GM18520 (cell line): ENCODE data around the gene TRIM14.
"Not testable (repeated sequence)": the region's sequence is repeated elsewhere in the genome, so short reads cannot be mapped to it uniquely, and the experiment has no call there.

Experiments
- ATAC-seq: cut with Tn5 transposase; IDR thresholded peaks from one replicate; pipeline ENCODE4 v1.9.1; 2021; ENCODE audit not compliant: unreplicated experiment

Gene TRIM14

DNA sequence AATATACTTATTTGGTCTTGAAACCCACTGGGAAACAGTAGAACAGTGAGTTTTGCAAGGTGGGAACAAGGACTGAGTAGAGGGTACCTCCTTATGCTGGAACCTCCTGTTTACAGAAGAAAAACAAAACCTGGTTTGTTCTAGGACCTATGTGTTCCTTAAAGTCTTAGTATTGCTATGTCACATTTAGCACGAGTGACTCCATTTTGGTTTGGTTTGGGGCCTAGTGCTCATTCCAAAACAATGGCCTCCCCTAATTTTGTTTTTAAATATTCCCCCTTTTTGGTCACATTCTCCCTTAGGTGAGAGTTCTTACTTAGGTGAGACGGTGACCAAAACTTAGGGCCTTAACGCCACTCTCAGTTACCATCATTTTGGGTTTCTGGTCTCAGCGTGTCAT lies 68.7 kb downstream of the TRIM14 start:
- no peak for ATAC-seq

DNA sequence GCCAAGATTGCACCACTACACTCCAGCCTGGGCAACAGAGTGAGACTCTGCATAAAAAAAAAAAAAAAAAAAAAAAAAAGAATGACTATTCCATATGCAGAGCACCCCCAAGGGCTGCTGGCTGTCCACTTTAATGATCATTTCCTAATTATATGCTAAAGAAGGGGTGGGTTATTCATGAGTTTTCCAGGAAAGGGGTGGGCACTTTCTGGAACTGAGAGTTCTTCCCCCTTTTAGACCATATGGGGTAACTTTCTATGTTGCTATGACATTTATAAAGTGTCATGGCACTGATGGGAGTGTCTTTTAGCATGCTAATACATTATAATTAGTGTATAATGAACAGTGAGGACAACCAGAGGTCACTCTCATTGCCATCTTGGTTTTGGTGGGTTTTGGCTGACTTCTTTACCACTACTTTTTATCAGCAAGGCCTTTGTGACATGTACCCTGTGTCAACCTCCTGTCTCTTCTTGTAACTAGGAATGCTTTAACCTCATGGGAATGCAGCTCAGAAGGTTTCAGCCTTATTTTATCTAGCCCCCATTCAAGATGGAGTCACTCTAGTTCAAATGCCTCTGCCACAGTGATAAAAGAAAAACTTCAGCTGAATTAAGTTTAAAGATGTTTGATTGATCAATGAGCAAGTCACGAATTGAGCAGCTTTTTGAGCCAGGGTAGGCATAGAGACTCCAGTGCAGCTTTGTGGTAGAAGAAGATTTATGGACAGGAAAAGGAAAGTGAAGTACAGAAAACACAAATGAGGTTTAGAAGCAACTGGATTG lies 69.5 kb downstream of the TRIM14 start:
- no peak for ATAC-seq

DNA sequence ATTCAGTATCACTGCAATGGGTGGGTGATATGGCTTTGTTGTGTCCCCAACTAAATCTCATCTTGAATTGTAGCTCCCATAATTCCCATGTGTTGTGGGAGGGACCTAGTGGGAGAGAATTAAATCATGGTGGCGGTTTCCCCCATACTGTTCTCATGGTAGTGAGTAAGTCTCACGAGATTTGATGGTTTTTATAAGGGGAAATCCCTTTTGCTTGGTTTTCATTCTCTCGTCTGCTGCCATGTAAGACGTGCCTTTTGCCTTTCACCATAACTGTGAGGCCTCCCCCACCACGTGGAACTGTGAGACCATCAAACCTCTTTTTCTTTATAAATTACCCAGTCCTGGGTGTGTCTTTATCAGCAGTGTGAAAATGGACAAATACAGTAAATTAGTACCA lies 72.0 kb downstream of the TRIM14 start:
- no peak for ATAC-seq

DNA sequence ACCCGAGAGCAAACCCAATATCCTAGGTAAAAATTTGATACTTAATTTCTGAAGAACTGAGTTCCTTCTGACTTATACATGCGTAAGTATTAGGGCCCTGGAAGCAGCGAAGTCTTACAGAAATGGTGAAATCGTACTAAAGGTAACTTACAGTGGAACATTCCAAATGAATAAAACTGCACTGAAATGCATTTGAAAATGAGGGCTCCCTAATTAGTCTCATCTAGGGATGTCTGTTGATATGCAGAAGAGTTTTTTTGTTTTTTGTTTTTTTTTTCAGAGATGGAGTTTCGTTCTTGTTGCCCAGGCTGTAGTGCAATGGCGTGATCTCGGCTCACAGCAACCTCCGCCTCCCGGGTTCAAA lies 72.9 kb downstream of the TRIM14 start:
- ATAC-seq, result no peak

DNA sequence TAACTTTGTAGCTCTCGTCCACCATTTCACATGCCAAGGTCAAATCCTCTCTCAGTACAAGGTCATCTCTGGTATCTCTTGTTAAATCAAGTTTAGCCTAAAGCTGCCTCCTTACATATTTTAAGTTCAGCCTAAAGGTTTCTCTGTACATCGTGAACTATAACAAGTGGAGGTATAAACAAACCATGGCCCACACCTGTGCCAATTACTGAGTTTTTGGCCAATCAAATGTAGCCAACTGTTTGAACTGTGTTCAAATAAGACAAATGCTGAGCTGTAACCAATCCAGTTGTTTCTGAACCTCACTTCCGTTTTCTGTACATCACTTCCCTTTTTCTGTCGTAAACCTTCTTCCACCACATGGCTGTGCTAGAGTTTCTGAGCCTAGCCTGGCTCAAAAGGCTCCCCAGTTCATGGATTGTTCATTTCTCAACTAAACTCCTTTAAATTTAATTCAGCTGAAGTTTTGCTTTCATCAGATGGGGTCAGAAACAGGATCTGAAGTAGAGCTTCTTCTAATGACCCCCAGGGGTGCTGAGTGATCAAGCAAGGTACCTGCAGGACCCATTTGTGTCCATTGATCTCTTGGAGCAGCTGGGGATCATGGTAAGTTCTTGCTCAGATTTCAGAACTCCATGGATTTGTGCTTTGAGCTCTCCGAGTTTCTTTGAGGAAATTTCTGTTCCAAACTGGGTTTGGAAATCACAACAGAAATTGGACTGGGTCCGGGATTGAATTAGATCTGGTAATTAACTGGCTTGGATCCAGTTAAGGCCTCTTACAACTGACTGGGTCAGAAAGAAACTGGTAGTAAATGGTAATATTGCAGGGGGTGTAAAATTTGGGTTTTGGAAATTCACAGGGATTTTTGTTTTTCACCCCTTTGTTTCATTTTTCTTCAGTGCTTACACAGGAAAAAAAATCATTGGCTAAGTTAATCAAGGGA lies 73.5 kb downstream of the TRIM14 start:
- peak; percentile 80 for ATAC-seq

DNA sequence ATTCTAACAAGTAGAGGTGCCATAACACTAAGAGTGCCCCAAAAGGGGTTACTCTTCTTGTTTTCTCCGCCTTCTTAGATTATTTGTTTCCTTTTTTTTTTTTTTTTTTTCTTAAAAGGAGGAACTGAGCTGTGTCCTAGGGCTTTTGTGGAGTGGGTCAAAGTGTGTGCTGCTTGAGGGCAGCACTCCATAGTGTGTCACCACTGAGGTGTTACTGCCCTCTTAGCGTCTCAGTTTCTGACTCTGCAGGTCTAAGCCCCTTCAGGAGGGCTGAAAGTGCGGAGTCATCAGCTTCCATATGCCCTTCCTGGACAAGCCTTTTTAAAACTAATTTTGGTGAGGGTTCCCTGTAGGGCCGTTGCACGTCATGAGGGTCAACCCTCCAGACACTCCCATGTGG lies 75.1 kb downstream of the TRIM14 start:
- no peak for ATAC-seq

DNA sequence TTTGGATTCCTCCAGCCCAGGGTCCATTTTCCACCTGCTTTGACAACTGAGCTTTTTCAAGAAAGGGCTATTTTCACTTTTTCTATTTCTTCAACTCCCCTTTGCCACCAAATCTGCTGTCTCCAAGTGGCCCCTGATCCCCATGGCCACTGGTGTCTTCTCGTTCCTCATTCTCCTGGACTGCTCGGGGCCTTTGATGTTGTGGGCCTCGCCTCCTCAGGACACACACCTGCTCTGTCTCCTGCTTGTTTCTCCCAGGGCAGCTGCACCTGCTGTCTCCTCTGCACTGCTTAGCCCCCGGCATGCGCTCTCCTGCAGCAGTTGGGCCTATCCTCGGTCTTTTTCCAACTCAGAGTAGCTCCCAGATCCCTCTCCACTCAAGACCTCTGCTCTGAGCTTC lies 78.8 kb downstream of the TRIM14 start:
- ATAC-seq, result no peak

DNA sequence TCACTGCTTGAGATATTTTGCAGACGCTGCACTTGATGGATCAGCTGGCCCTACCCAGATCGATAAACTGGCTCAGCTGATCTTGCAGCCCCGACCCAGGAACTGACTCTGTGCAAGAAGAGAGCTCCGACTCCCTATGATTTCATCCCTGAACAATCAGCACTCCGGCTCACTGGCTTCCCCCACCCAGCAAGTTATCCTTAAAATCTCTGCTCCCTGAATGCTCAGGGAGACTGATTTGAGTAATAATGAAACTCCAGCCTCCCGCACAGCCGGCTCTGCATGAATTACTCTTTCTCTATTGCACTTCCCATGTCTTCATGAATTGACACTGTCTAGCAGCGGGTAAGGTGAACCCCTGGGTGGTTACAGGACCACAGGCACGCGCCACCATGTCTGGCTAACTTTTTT lies 79.4 kb downstream of the TRIM14 start:
- no peak for ATAC-seq

DNA sequence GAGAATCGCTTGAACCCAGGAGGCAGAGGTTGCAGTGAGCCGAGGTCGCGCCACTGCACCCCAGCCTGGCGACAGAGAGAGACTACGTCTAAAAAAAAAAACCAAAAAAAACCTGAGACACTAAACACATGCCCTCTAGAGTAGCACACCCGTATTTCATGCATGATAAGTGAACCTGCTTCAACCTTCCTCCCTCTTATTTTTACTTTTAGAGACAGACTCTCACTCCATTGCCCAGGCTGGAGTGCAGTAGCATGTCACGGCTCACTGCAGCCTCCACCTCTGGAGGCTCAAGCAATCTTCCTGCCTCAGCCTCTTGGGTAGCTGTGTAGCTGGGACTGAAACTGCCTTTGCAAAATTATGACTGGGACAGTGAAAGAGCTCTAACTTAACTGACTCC lies 80.1 kb downstream of the TRIM14 start:
- no peak for ATAC-seq

DNA sequence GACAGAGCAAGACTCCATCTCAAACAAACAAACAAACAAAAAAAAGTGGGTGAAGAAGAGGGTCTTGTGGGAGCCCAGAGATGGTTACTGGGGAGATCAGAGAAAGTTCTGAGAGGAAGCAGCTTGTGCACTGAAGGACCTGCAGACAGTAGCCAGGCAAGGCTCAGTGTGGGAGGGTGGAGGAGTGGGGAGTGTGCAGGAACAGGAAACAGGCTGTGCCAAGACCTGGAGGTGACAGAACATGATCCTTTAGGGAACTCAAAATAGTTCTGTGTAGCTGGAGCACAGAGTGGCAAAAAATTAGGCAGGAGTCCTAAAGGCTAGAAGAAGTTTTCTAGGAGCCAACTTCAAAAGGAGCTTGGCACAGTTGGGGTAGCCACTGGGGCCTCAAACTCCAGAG lies 81.7 kb downstream of the TRIM14 start:
- ATAC-seq, result no peak

DNA sequence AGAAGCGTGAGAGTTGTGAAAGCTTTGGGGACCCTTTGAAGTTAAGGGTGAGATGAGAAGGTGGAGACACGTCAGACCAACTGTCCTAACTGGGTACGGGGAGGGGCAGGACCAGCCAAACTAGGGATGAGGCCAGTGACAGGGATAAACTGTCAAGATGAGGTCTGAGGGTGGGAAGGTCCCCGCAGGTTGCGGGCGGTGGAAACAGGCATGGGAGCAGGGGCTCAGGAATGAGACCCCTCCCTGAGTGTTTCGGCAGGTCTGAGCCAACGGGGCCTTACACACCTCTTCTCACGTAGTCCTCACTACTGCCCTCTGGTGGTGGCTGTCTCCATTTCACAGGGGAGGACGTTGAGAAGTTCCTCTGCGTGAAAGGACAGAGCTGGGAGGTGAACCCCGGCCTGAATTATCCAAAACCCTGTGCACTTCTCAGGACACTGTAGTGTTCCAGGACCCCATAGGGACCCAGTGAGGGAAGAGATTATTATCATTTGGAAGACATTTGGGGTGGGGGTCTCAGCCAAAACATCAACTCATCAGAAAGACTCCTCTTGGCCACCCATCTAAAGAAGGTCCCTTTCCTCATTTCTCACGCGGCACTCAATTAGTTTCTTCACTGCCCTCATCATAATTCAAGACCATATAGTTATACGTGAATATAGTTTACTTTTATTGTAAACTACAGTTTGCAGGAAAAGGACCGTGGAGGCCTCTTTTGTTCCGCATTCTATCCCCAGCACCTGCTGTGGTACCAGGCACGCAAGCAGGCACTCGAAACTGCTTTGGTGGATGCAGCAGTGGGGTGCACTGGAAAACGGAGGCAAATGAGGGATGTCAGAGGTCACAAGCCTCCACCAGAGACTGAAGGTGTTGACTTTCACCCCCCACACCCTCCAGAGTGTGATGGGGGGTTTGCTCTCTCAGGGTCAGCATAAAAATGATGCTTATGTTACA lies 84.2 kb downstream of the TRIM14 start:
- peak; percentile 38 for ATAC-seq

DNA sequence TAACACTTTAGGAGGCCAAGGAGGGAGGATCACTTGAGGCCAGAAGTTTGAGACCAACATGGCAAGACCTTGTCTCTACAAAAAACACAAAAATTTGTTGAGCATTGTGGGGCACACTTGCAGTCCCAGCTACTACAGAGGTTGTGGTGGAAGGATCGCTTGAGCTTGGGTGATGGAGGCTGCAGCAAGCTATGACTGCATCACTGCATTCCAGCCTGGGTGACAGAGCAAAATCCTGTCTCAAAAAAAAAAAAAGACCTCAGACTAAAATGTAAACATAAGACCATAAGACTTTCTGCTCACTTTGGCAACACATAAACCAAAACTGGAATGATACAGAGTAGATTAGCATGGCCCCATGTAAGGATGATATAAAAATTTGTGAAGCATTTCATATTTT lies 87.1 kb downstream of the TRIM14 start:
- ATAC-seq, result no peak

DNA sequence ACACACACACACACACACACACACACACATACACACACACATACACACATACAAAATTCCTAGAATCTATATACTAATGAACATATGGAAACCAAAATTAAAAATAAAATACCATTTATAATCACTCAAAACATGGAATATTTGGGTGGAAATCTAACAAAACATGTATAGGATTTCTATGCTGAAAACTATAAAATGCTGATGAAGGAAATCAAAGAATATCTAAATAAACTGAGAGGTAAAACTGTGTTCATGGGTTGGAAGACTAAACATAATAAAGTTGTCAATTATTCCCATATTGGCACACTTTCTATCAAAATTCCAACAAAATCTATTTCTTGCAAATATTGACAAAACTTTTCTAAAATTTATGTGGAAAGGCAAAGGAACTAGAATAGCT lies 87.9 kb downstream of the TRIM14 start:
- ATAC-seq, result no peak

DNA sequence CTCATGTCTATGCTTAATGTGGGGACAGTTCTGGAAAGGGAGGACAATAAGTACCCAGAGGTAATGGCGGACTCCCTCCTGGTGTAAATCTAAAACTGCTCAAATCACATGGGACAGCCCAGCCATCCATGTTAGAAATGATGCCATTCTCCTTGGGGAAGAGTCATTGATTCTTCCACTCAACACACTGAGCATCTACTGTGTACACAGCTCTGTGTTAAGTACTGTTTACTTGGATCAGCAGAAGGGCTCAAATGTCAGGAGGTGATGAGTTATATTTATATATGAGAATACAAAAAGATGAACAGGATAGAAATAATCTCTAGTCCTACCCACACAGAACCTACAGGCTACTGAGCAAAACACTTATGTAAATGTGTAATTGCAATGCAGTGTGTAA lies 94.3 kb downstream of the TRIM14 start:
- ATAC-seq, result no peak

DNA sequence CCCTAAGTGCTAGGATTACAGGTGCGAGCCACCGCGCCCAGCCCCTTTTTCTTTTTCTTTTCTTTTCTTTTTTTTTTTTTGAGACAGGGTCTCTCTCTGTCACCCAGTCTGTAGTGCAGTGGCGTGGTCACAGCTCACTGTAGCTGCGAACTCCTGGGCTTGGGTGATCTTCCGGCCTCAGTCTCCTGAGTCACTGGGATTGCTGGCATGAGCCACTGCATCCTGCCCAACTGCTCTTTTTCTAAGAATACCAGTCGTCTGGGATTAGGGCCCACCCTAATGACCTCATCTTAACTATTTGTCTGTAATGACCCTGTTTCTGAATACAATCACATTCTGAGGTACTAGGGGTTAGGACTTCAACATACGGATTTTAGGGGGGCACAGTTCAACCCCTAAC lies 96.6 kb downstream of the TRIM14 start:
- no peak for ATAC-seq

DNA sequence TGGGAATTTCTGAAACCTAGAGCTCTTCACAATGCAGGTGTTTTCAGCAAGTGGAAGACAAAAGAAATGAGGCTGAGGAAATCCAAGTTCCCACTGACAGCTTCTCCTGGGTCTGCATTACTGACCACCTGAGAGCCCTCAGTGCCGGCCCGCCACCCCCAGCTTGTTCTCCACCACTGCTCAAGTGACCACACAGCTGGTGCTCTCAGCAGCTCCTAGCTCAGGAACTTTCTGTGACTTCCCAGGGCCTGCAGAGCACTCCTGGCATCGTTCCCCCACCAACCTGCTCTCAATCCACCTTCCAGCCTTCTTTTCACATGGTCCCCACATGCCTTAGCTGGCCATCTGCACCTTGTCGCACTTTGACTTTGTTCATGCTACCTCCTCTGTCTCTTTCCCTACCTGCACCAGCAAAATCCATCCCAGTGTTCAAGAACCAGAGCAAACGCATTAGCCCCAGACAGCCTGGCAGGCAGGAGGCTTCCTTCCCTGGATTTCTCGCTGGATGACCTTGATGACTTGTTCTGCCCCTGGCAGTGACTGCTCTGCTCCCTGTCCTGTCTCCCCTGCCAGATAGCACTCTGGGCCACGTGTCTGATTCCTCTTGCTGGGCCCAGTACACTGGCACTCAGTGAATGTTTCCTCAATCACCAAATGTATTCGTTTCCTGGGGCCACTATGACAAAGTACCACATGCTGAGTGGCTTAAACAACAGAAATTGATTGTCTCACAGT lies 97.5 kb downstream of the TRIM14 start:
- no peak for ATAC-seq

DNA sequence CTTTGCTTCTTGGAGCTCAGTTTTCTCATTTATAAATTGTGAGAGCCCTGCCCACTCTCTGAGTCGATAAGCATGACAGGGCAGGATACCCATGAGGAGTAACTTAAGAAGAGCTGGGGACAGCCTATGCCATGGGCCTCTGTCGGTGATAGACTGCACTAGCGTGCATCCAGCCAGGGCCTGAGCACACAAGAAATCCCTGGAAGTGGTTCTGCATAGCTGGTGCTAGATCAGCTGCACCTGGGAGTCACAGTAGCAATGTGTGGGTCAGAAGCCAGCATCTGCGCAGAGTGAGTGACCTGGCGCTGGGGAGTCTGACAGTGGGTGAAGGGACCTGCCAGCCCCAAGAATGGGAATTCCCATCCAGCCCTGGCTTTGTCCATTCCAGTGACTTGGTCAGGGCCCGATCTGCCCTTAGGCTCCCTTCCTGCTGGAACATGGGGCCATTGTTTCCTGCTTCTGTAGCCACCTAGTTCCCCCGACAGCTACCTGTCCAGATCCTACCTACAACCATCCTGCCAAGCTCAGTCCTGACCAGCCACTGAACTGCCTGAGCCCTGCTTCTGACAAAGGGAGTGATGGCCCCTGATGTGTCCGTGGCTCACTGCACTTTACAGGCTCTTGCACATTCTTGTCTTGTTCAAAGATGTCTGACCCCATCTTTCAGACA lies 98.4 kb downstream of the TRIM14 start:
- no peak for ATAC-seq

DNA sequence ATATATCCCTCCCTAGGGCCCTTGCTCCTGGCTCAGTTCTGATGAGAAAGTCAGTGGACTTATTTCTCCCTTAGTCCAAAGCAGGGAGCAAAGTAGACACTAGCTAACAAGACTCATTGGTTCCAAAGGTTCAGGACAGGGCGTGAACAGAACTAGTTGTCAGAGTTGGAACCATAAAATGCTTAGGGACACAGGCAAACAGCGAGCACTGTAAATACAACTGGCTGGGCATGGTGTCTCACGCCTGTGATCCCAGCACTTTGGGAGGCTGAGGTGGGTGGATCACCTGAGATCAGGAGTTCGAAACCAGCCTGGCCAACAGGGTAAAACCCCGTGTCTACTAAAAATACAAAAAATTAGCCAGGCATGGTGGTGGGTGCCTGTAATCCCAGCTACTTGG lies 99.2 kb downstream of the TRIM14 start:
- not testable (repeated sequence) for ATAC-seq
